Aortic smooth muscle cell (primary cell): ENCODE measurements around the gene MAP2K4. TPM values are rescaled to one million over a fixed set of nuclear protein-coding genes. Genes with fewer than 3 reads are reported as not detected.

Source experiments
- total RNA-seq: library from RNA; depleted of rRNA; stranded (reverse); fragments of >200 nt; gene quantifications from 2 replicates; pipeline ENCODE4 v1.2.3, GENCODE V29; 2014

MAP2K4 gene
- 21.3 and 26.6 TPM in 2 replicates for total RNA-seq

GRCh38 chr17:12020642-12021622, at the start of gene MAP2K4:
Gene MAP2K4, plus strand, starts transcription at chr17:12020877. Its CDS starts 10 bp downstream, at chr17:12020887.

DNA sequence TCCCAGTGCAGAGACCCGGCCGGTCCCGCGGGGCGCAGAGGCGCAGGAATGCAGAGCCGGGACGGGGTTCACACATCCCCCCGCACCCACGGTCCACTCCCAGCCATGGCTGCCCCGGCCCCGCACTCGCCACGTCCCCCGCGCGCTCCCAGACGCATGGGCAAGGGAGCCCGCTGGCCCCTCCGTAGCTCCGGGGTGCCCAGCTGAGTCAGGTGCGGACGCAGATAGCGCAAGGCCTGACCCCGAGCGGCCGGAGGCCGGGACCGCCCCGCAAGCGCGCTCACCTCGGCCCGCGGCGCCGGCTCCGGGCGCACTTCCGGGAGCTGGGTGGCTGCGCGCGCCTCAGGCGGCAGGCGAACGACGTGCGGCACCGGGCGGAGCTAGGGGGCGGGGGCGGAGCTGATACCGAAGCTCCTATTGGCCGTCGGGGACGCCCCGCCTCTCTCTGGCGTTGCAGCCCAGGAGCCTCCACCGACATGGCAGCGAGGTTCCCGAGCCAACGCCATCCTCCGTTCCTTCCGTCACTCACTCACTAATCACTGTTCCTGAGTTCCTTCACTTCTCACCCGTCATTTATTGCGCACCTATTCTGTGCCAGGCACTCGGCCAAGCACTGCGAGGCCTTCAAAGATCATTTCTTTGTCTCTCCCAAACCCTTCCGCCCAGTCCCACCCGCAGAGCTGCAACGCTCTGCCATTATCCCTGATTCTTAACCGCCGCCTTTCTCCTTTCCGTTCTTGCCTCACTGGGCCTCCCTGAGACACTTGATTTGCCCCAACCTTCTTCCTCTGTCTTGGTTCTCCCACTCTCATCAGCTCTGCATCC, 23.3 kb upstream of the MAP2K4 start, which contains the start of gene ZNF18:
TSS of gene ZNF18 (minus strand) at position 329 of the 825 bp plus-strand sequence. CDS start 4,646 bp downstream, outside the sequence.

Other genes with a start within 250 kb of the MAP2K4 start
- 10.3 and 10.6 TPM in 2 replicates for gene ZNF18, start 23.4 kb upstream of the MAP2K4 start, total RNA-seq